K562 (cell line): ENCODE measurements around the gene MBNL1.

Experiments
- EZH2 ChIP-seq: IDR thresholded peaks from 2 replicates; pipeline ENCODE4 v1.6.1; 2012; ENCODE audit warnings: low read depth, mild to moderate bottlenecking, inconsistent platforms, low read length, borderline replicate concordance
- ZFP36 ChIP-seq: fragments of 150-350 bp; IDR thresholded peaks from 2 replicates; pipeline ENCODE4 v1.6.1; 2018; ENCODE audit warnings: low read length, low read depth; ENCODE audit not compliant: partially characterized antibody
- ZNF212 ChIP-seq: fragments of 450-650 bp; formaldehyde crosslinking; IDR thresholded peaks from 2 replicates; pipeline ENCODE4 v1.4.0; 2020; ENCODE audit warnings: mild to moderate bottlenecking
- ZZZ3 ChIP-seq: fragments of 450-650 bp; IDR thresholded peaks from 2 replicates; pipeline ENCODE4 v1.6.1; 2016; ENCODE audit warnings: antibody characterized with exemption, mild to moderate bottlenecking, moderate library complexity
- TF ChIP-seq, protein P1 (sequence below): fragments of 200-600 bp; sonication (generic); IDR thresholded peaks from one replicate; pipeline ENCODE4 v1.6.1; 2012; ENCODE audit warnings: mild to moderate bottlenecking, low read depth, low read length, inconsistent platforms
- TF ChIP-seq, protein P2 (sequence below), 2 experiments: IDR thresholded peaks; 2 replicates each; pipeline ENCODE4 v1.6.1; 2012; ENCODE audit warnings: improper control_type of control experiment in 2 of 2, low read depth in 2 of 2, low read length in 2 of 2, borderline replicate concordance in 1 of 2
- TF ChIP-seq, protein P3 (sequence below), 3 experiments: IDR thresholded peaks in 2 of 3; conservative IDR thresholded peaks in 1 of 3; 2 replicates each; pipeline ENCODE4 v1.5.1; 2011 to 2012; ENCODE audit warnings: low read length in 3 of 3, mild to moderate bottlenecking in 3 of 3, control low read depth in 2 of 3, improper control_type of control experiment in 1 of 3, inconsistent platforms in 1 of 3, low read depth in 1 of 3, mixed read lengths in 1 of 3, moderate library complexity in 1 of 3; ENCODE audit not compliant: insufficient read depth in 2 of 3
- TF ChIP-seq, protein P4 (sequence below): fragments of 250-450 bp; sonication (Bioruptor Pico); IDR thresholded peaks from 2 replicates; pipeline ENCODE4 v1.8.0; 2022; ENCODE audit warnings: moderate library complexity, mild to moderate bottlenecking, inconsistent platforms
- TF ChIP-seq, protein P5 (sequence below): fragments of 250-450 bp; sonication (Bioruptor Pico); IDR thresholded peaks from 2 replicates; pipeline ENCODE4 v1.5.0; 2022; ENCODE audit warnings: mild to moderate bottlenecking
- TF ChIP-seq, protein P6 (sequence below), 3 experiments: fragments of 200-800 bp in 1 of 3; sonication (Bioruptor generic) in 1 of 3; sonication (generic) in 1 of 3; formaldehyde crosslinking in 1 of 3; IDR thresholded peaks; 2 replicates each; pipeline versions ENCODE4 v1.6.1 to v1.8.0; 2016 to 2022; ENCODE audit warnings: mild to moderate bottlenecking in 2 of 3, missing compliant biosample characterization in 2 of 3, missing genetic modification characterization in 2 of 3, missing genetic modification reagents in 1 of 3
- TF ChIP-seq, protein P7 (sequence below): sonication (generic); formaldehyde crosslinking; IDR thresholded peaks from 2 replicates; pipeline ENCODE4 v1.9.0; 2022; ENCODE audit warnings: mild to moderate bottlenecking, missing genetic modification reagents

DNA sequence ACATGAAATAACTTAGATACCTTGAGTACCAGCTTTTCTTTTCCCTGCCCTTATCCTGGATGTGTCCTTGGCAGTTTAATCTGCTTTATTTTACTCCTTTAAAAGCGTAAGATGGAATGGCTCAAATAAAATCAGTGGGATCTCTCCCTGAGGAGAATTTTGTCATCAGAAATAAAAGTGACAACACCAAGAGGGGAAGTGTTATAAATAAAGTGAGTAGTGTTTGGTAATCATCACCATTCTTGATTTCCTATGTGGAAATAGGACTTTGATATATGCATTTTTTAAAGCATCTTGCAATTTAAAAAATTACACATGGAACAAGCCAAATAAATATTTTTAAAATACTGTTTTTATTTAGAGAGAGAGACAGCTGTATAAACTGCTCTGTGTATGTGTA lies 76.5 kb downstream of the MBNL1 start:
- TF ChIP-seq, protein P1, sequence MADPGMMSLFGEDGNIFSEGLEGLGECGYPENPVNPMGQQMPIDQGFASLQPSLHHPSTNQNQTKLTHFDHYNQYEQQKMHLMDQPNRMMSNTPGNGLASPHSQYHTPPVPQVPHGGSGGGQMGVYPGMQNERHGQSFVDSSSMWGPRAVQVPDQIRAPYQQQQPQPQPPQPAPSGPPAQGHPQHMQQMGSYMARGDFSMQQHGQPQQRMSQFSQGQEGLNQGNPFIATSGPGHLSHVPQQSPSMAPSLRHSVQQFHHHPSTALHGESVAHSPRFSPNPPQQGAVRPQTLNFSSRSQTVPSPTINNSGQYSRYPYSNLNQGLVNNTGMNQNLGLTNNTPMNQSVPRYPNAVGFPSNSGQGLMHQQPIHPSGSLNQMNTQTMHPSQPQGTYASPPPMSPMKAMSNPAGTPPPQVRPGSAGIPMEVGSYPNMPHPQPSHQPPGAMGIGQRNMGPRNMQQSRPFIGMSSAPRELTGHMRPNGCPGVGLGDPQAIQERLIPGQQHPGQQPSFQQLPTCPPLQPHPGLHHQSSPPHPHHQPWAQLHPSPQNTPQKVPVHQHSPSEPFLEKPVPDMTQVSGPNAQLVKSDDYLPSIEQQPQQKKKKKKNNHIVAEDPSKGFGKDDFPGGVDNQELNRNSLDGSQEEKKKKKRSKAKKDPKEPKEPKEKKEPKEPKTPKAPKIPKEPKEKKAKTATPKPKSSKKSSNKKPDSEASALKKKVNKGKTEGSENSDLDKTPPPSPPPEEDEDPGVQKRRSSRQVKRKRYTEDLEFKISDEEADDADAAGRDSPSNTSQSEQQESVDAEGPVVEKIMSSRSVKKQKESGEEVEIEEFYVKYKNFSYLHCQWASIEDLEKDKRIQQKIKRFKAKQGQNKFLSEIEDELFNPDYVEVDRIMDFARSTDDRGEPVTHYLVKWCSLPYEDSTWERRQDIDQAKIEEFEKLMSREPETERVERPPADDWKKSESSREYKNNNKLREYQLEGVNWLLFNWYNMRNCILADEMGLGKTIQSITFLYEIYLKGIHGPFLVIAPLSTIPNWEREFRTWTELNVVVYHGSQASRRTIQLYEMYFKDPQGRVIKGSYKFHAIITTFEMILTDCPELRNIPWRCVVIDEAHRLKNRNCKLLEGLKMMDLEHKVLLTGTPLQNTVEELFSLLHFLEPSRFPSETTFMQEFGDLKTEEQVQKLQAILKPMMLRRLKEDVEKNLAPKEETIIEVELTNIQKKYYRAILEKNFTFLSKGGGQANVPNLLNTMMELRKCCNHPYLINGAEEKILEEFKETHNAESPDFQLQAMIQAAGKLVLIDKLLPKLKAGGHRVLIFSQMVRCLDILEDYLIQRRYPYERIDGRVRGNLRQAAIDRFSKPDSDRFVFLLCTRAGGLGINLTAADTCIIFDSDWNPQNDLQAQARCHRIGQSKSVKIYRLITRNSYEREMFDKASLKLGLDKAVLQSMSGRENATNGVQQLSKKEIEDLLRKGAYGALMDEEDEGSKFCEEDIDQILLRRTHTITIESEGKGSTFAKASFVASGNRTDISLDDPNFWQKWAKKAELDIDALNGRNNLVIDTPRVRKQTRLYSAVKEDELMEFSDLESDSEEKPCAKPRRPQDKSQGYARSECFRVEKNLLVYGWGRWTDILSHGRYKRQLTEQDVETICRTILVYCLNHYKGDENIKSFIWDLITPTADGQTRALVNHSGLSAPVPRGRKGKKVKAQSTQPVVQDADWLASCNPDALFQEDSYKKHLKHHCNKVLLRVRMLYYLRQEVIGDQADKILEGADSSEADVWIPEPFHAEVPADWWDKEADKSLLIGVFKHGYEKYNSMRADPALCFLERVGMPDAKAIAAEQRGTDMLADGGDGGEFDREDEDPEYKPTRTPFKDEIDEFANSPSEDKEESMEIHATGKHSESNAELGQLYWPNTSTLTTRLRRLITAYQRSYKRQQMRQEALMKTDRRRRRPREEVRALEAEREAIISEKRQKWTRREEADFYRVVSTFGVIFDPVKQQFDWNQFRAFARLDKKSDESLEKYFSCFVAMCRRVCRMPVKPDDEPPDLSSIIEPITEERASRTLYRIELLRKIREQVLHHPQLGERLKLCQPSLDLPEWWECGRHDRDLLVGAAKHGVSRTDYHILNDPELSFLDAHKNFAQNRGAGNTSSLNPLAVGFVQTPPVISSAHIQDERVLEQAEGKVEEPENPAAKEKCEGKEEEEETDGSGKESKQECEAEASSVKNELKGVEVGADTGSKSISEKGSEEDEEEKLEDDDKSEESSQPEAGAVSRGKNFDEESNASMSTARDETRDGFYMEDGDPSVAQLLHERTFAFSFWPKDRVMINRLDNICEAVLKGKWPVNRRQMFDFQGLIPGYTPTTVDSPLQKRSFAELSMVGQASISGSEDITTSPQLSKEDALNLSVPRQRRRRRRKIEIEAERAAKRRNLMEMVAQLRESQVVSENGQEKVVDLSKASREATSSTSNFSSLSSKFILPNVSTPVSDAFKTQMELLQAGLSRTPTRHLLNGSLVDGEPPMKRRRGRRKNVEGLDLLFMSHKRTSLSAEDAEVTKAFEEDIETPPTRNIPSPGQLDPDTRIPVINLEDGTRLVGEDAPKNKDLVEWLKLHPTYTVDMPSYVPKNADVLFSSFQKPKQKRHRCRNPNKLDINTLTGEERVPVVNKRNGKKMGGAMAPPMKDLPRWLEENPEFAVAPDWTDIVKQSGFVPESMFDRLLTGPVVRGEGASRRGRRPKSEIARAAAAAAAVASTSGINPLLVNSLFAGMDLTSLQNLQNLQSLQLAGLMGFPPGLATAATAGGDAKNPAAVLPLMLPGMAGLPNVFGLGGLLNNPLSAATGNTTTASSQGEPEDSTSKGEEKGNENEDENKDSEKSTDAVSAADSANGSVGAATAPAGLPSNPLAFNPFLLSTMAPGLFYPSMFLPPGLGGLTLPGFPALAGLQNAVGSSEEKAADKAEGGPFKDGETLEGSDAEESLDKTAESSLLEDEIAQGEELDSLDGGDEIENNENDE = no peak
- TF ChIP-seq, protein P2, sequence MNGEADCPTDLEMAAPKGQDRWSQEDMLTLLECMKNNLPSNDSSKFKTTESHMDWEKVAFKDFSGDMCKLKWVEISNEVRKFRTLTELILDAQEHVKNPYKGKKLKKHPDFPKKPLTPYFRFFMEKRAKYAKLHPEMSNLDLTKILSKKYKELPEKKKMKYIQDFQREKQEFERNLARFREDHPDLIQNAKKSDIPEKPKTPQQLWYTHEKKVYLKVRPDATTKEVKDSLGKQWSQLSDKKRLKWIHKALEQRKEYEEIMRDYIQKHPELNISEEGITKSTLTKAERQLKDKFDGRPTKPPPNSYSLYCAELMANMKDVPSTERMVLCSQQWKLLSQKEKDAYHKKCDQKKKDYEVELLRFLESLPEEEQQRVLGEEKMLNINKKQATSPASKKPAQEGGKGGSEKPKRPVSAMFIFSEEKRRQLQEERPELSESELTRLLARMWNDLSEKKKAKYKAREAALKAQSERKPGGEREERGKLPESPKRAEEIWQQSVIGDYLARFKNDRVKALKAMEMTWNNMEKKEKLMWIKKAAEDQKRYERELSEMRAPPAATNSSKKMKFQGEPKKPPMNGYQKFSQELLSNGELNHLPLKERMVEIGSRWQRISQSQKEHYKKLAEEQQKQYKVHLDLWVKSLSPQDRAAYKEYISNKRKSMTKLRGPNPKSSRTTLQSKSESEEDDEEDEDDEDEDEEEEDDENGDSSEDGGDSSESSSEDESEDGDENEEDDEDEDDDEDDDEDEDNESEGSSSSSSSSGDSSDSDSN (IDR thresholded peaks at IDR 0.05; ENCODE audit: borderline replicate concordance in 1 of 2, low read depth in 2 of 2, low read length in 2 of 2) = no peak
- TF ChIP-seq, protein P3, sequence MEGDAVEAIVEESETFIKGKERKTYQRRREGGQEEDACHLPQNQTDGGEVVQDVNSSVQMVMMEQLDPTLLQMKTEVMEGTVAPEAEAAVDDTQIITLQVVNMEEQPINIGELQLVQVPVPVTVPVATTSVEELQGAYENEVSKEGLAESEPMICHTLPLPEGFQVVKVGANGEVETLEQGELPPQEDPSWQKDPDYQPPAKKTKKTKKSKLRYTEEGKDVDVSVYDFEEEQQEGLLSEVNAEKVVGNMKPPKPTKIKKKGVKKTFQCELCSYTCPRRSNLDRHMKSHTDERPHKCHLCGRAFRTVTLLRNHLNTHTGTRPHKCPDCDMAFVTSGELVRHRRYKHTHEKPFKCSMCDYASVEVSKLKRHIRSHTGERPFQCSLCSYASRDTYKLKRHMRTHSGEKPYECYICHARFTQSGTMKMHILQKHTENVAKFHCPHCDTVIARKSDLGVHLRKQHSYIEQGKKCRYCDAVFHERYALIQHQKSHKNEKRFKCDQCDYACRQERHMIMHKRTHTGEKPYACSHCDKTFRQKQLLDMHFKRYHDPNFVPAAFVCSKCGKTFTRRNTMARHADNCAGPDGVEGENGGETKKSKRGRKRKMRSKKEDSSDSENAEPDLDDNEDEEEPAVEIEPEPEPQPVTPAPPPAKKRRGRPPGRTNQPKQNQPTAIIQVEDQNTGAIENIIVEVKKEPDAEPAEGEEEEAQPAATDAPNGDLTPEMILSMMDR (IDR thresholded peaks at IDR 0.05 in 2 of 3, conservative IDR thresholded peaks at IDR 0.05 in 1 of 3; ENCODE audit: insufficient read depth in 2 of 3, low read depth in 1 of 3, low read length in 3 of 3) = no peak
- TF ChIP-seq, protein P4, sequence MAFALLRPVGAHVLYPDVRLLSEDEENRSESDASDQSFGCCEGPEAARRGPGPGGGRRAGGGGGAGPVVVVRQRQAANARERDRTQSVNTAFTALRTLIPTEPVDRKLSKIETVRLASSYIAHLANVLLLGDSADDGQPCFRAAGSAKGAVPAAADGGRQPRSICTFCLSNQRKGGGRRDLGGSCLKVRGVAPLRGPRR (CRISPR knock-in tag) = no peak
- no peak for TF ChIP-seq EZH2
- no peak for TF ChIP-seq ZFP36
- TF ChIP-seq, protein P5, sequence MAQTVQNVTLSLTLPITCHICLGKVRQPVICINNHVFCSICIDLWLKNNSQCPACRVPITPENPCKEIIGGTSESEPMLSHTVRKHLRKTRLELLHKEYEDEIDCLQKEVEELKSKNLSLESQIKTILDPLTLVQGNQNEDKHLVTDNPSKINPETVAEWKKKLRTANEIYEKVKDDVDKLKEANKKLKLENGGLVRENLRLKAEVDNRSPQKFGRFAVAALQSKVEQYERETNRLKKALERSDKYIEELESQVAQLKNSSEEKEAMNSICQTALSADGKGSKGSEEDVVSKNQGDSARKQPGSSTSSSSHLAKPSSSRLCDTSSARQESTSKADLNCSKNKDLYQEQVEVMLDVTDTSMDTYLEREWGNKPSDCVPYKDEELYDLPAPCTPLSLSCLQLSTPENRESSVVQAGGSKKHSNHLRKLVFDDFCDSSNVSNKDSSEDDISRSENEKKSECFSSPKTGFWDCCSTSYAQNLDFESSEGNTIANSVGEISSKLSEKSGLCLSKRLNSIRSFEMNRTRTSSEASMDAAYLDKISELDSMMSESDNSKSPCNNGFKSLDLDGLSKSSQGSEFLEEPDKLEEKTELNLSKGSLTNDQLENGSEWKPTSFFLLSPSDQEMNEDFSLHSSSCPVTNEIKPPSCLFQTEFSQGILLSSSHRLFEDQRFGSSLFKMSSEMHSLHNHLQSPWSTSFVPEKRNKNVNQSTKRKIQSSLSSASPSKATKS (CRISPR knock-in tag) = no peak
- TF ChIP-seq, protein P6, sequence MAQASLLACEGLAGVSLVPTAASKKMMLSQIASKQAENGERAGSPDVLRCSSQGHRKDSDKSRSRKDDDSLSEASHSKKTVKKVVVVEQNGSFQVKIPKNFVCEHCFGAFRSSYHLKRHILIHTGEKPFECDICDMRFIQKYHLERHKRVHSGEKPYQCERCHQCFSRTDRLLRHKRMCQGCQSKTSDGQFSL (CRISPR knock-in tag; IDR thresholded peaks at IDR 0.05) = no peak
- TF ChIP-seq, protein P6 (tag; IDR thresholded peaks at IDR 0.05) = no peak
- TF ChIP-seq, protein P7, sequence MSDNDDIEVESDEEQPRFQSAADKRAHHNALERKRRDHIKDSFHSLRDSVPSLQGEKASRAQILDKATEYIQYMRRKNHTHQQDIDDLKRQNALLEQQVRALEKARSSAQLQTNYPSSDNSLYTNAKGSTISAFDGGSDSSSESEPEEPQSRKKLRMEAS (CRISPR knock-in tag) = no peak
- TF ChIP-seq ZNF212 (CRISPR knock-in tag) = no peak
- TF ChIP-seq ZZZ3 = no peak
